Stimulated activated CD8-positive, alpha-beta memory T cell treated with anti-CD3 and anti-CD28 coated beads, Interleukin-15, amount 100 ng/mL, for 1 hour (primary cell): Measurements from ENCODE around the gene EEF1AKMT4.
"Not testable (repeated sequence)": the region's sequence is repeated elsewhere in the genome, so short reads cannot be mapped to it uniquely, and the experiment has no call there.

Experiments used
- DNase-seq: peaks from one replicate; pipeline ENCODE4 v3.0.0-alpha.2; 2020; ENCODE audit warnings: low read depth

The EEF1AKMT4 gene

DNA sequence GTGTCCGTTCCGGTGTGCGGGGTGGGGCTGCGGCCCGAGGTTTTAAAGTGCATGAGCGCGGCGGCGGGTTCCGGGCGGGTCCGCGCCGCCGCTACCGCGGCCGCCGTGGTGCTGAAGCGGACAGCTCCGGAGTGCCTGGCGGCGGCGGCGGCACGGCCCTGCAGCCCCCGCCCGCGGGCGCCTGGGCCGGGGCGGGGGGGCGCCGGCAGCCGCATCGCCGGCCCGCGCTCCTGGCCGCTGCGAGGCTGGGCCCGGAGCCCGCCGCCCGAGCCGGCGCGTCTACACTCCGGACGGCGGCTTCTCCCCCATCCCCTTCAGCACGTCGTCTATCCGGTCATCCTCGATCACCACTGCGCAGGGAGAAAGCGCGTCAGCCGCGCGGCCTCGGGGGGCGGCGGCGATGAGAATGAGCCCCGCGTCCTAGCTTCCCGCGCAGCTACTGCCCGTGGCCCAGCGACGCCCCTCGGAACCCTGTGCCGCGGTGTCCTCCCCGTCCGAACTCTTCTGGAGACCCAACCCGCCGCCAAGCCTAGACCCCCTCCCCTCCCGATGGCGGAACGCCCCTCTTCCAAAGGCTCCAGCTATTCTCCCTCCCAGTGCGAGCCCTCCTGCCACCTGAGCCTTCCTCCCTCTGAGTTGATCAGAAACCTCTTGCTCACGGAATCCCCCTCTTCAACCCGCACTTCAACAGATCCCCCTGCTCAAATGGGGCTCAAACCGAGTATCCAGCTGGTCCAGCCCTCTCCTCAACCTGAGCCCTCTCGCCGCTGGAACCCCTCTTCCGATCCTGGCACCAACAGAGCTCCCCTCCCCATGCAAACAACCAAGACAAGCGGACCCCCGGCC lies 10.6 kb downstream of the EEF1AKMT4 start:
- DNase-seq, result no peak

- no peak for DNase-seq
These were observed 11.3 kb downstream of the EEF1AKMT4 start for GRCh38 chr3:184260724-184261269.

DNA sequence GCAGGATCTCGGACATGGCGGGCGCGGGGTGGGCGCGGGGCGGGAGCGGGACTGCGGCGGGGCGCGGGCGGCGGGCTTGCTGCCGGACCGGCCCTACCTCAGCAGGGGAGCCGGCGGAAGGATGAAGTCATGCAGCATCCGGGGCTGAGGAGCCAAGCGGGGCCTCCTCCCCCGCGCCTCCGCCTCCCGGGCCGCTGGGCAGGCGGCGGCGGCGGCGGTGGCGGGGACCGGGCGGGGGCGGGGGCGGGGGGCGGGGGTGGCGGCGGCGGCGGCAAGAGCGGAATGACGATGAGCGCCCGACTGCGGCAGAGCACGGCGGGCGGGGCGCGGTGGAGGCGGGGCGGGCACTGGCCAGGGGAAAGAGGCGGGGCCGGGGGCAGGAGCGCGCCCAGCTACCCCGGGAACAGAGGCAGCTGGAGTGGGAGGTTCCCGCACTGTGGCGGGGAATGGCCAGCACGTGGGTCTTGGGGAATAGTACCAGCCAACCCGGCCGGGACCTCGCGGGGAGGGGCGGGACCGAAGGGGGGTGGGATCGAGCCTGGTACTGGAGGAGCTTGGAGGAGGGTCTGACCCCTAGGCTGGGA lies 11.9 kb downstream of the EEF1AKMT4 start, which contains the start of gene CAMK2N2:
Gene CAMK2N2 (minus strand): TSS at position 284 of the 584 bp plus-strand sequence. CDS start 268 bp downstream, at position 16.
- no peak for DNase-seq

GRCh38 chr3:184261854-184262763 lies 12.6 kb downstream of the EEF1AKMT4 start:
- DNase-seq, result no peak

- DNase-seq, result no peak
These were observed 13.3 kb downstream of the EEF1AKMT4 start for GRCh38 chr3:184262764-184263179.

GRCh38 chr3:184267249-184267648 lies 17.8 kb downstream of the EEF1AKMT4 start:
- DNase-seq, result not testable (repeated sequence)

- DNase-seq, result no peak
These were observed 22.8 kb downstream of the EEF1AKMT4 start for GRCh38 chr3:184272269-184272668.

GRCh38 chr3:184275381-184275701 lies 25.9 kb downstream of the EEF1AKMT4 start:
- DNase-seq, result no peak

- DNase-seq, result no peak
These were observed 26.8 kb downstream of the EEF1AKMT4 start, which contains the start of gene ECE2 for GRCh38 chr3:184275961-184276910. TSS of gene ECE2 (plus strand) at chr3:184276022. CDS start at chr3:184276154, 132 bp downstream.

DNA sequence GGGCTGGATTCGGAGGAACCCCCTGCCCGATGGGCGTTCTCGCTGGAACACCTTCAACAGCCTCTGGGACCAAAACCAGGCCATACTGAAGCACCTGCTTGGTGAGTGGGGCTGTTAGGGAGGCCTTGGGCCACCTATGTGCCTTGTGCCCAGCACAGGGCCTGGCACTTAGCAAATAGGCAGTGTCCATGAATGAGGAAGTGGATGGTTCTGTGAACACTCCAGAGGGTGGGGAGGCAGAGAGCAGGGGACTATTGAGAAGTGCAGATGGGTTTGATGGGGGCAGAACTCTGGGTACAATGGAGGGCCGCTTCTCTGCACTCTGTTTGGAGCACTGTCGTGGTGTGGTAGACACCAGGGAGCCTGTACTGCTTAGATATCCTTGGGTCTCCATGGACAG lies 27.9 kb downstream of the EEF1AKMT4 start:
- DNase-seq, result no peak

DNA sequence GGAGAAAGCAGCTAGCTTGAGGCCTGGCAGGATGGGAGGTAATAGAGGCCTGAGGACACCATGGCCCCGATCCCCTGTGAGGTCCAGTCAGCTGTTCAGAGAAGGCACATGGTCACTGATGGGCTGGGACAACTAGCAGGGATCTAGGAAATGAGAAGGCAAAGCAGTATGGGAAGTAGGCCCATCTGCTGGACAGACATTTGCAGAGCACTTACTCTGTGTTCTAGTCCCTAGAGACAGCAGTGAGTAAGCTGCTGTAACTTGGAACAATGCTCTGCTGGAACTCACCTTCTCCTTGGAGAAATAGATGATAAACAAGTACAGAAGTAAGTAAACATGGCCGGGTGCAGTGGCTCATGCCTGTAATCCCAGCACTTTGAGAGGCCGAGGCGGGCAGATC lies 33.5 kb downstream of the EEF1AKMT4 start:
- DNase-seq, result no peak

DNA sequence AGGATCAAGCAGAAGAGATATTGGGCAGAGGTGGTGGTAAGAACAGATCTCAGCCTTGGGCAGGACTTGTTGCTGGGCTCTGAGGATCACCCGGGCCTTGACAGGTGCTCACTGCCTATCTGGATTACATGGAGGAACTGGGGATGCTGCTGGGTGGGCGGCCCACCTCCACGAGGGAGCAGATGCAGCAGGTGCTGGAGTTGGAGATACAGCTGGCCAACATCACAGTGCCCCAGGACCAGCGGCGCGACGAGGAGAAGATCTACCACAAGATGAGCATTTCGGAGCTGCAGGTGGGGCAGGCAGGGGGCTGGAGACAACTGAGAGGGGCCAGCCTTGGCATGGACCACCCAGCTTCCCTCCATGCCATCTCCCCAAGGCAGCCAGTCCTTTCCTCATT lies 34.2 kb downstream of the EEF1AKMT4 start:
- DNase-seq, result no peak

DNA sequence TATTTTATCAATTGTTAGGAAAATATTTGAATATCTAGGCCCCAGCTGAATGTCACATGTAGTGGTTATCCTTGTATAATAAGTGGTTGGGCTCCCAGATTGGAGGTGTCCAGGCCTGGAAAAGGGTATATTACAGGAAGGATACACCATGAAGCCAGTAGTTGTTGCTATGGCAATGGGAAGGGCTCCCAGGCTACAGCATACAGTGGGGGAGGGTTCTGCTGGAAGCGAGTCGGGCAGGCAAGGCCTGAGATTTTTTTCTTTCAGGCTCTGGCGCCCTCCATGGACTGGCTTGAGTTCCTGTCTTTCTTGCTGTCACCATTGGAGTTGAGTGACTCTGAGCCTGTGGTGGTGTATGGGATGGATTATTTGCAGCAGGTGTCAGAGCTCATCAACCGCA lies 35.2 kb downstream of the EEF1AKMT4 start:
- DNase-seq, result no peak

DNA sequence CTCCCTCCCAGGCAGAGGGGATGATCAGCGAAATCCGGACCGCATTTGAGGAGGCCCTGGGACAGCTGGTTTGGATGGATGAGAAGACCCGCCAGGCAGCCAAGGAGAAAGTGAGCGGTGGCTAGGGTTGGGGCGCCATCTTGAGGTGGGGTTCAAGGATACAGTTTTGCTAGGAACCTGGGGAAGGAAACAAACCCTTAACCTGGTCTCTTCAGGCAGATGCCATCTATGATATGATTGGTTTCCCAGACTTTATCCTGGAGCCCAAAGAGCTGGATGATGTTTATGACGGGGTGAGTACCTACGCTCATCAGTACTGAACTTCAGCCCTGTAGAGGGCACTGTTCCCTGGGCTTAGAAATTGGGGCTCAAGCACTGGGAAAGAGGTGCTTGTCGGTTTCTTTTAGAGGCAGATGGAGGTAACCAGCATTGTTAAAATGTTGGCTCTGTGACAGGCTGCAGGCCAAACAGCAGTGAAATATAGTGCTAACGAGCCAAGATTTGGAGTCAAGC lies 40.0 kb downstream of the EEF1AKMT4 start:
- DNase-seq, result peak; percentile 41

DNA sequence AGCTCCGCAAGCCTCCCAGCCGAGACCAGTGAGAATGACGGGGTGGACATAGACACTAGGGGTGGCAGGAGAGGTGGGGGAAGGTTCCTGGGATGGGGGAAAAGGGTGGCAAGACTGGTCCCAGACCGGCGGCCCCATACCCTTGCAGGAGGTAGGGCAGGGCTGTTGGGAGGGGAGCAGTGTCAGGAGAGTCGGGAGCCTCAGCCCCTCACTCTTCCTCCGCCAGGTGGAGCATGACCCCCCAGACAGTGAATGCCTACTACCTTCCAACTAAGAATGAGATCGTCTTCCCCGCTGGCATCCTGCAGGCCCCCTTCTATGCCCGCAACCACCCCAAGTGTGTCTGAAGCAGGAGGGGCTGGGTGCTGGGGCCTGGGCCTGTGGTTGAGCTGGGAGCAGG lies 40.9 kb downstream of the EEF1AKMT4 start:
- no peak for DNase-seq

GRCh38 chr3:184291044-184291737 lies 41.7 kb downstream of the EEF1AKMT4 start:
- DNase-seq, result no peak

- no peak for DNase-seq
These were observed 42.4 kb downstream of the EEF1AKMT4 start for GRCh38 chr3:184291738-184292445.

DNA sequence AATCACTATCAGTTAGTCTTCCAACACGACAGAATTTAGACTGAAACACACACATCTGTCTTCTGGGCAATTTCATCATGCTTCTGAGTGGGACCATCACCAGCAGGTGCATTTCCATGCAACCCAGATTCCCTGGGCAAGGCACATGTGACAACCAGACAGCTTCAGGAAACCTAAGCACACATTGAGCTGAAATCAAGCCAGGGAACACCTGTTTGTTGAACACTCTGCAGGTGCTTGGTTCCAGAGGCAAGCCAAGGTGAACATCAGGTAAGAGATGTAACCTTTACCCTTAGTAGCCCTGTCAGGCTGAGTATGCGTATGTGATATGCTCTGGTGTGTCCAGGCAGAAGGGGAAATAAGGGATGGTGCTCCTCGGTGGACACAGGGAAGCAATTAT lies 46.3 kb downstream of the EEF1AKMT4 start:
- DNase-seq, result no peak

- no peak for DNase-seq
These were observed 47.1 kb downstream of the EEF1AKMT4 start for GRCh38 chr3:184296616-184297015.
